A549 treated with Hydrocortisone at 1 μM for 4 hours (cell line): ENCODE measurements around the gene UBC. TPM values are rescaled to one million over a fixed set of nuclear protein-coding genes. Genes with fewer than 3 reads are reported as not detected.

Source experiments
- total RNA-seq: library from RNA; stranded (reverse); fragments of 200-300 nt; extraction: Qiagen RNA extraction; gene quantifications from 5 replicates; pipeline ENCODE4 v1.2.3, GENCODE V29; 2022

Gene UBC
- total RNA-seq = 1,419 to 1,869 TPM (median 1,477 TPM) in 5 replicates

GRCh38 chr12:124914392-124915238 is at the start of gene UBC:
UBC (minus strand) TSS chr12:124914650; CDS start chr12:124913771, 879 bp downstream.

GRCh38 chr12:124863416-124864325 is 50.8 kb downstream of the UBC start, which contains the start of gene SCARB1:
SCARB1 (minus strand) TSS chr12:124863864; CDS start chr12:124863720, 144 bp downstream.

Other genes starting within 250 kb of the UBC start
- gene SCARB1, start 50.8 kb downstream of the UBC start, total RNA-seq = 126 to 167 TPM (median 152 TPM) in 5 replicates
- gene DHX37, start 74.5 kb upstream of the UBC start, total RNA-seq = 37.4 to 39.3 TPM (median 38.7 TPM) in 5 replicates
- gene BRI3BP, start 79.0 kb upstream of the UBC start, total RNA-seq = 17.6 to 22.1 TPM (median 20.0 TPM) in 5 replicates
- 18.0 to 20.7 TPM (median 20.3 TPM) in 5 replicates for gene AACS, start 150.8 kb upstream of the UBC start, total RNA-seq